Panc1 (cell line): ENCODE data around the gene AATK. TPM values are rescaled to one million over a fixed set of nuclear protein-coding genes. Genes with fewer than 3 reads are reported as not detected.

Experiments used
- ATAC-seq: fragments of 200-7000 bp; cut with Tn5 transposase; 2 replicates; pipeline ENCODE4 v1.9.1; 2020; ENCODE audit warnings: mild to moderate bottlenecking, moderate library complexity
- BruUV-seq: library from RNA; stranded (reverse); fragments of 400-500 nt; replicated peaks from 2 replicates; lab custom pipeline; 2021; lab: Mats Ljungman, UMichigan
- CTCF ChIA-PET: fragments of 300-600 bp; sonication (Branson Sonifier 250); formaldehyde crosslinking; loops from one replicate; lab custom pipeline; 2022; ENCODE audit warnings: antibody characterized with exemption; lab: Charles Lee
- POLR2A ChIA-PET: fragments of 300-600 bp; sonication (Branson Sonifier 250); formaldehyde crosslinking; loops from one replicate; lab custom pipeline; 2022; ENCODE audit warnings: antibody characterized with exemption; lab: Charles Lee
- DNase-seq: peaks from one replicate; pipeline ENCODE4 v3.0.0-alpha.2; 2010; ENCODE audit warnings: low read depth, low spot score
- H3K27ac ChIP-seq: 2 replicates; pipeline ENCODE4 v1.5.1; 2011; ENCODE audit warnings: mild to moderate bottlenecking, low read length, inconsistent platforms
- H3K27me3 ChIP-seq: fragments of 200-500 bp; sonication (Bioruptor generic); 2 replicates; pipeline ENCODE4 v1.6.0; 2014; ENCODE audit warnings: low read length, inconsistent platforms; ENCODE audit not compliant: control insufficient read depth, insufficient read depth
- H3K36me3 ChIP-seq: fragments of 200-500 bp; sonication (Bioruptor generic); 2 replicates; pipeline ENCODE4 v1.5.1; 2014; ENCODE audit warnings: inconsistent platforms, mild to moderate bottlenecking, low read length, moderate library complexity; ENCODE audit not compliant: control insufficient read depth, insufficient read depth
- H3K4me1 ChIP-seq: 2 replicates; pipeline ENCODE4 v1.5.1; 2011; ENCODE audit warnings: inconsistent platforms, mild to moderate bottlenecking, low read length, moderate library complexity; ENCODE audit not compliant: control insufficient read depth, insufficient read depth
- H3K4me3 ChIP-seq, 2 experiments: 2 replicates each; pipeline ENCODE4 v1.5.1; 2011 to 2012; ENCODE audit warnings: low read depth in 2 of 2, low read length in 2 of 2, mild to moderate bottlenecking in 2 of 2, inconsistent platforms in 1 of 2, moderate library complexity in 1 of 2
- H3K9me3 ChIP-seq: fragments of 200-500 bp; sonication (Bioruptor generic); 2 replicates; pipeline ENCODE4 v1.5.1; 2014; ENCODE audit warnings: low read depth, mild to moderate bottlenecking, inconsistent platforms, low read length, moderate library complexity; ENCODE audit not compliant: control insufficient read depth, insufficient read depth
- CTCF ChIP-seq: fragments of 450-650 bp; IDR thresholded peaks from 2 replicates; pipeline ENCODE4 v1.5.1; 2017; ENCODE audit warnings: mild to moderate bottlenecking
- POLR2AphosphoS5 ChIP-seq: IDR thresholded peaks from 2 replicates; pipeline ENCODE4 v1.6.1; 2012; ENCODE audit warnings: mild to moderate bottlenecking, low read depth, low read length, moderate library complexity
- SIN3A ChIP-seq: IDR thresholded peaks from 2 replicates; pipeline ENCODE4 v1.6.1; 2012; ENCODE audit warnings: low read depth, mild to moderate bottlenecking, low read length, moderate library complexity, borderline replicate concordance; ENCODE audit not compliant: insufficient read depth
- TCF7L2 ChIP-seq: IDR thresholded peaks from 2 replicates; pipeline ENCODE4 v1.6.1; 2011; ENCODE audit warnings: mild to moderate bottlenecking, low read depth, low read length, inconsistent platforms
- in situ Hi-C: cut with HindIII; loops from 2 replicates; pipeline ENCODE4 v1.10.0; 2016; ENCODE audit warnings: low sequenced_read_pairs, low pct_unique_long_range_greater_than_20kb
- intact Hi-C: fragments of 100-400 bp; cut with micrococcal nuclease; formaldehyde crosslinking; loops from one replicate; pipeline ENCODE4 v1.10.0; 2022; ENCODE audit not compliant: unreplicated experiment
- total RNA-seq: library from RNA; stranded (reverse); gene quantifications from one replicate; pipeline ENCODE4 v1.2.1, GENCODE V29; 2021; ENCODE audit not compliant: unreplicated experiment
- TF ChIP-seq, protein P1 (sequence below), 2 experiments: IDR thresholded peaks; 2 replicates each; pipeline ENCODE4 v1.6.1; 2011 to 2012; ENCODE audit warnings: low read depth in 2 of 2, control low read depth in 1 of 2, low read length in 1 of 2, mild to moderate bottlenecking in 1 of 2, moderate library complexity in 1 of 2; ENCODE audit not compliant: insufficient read depth in 1 of 2

Gene AATK
- total RNA-seq, 1 experiment from 2014 or later, result 3.7 TPM

DNA sequence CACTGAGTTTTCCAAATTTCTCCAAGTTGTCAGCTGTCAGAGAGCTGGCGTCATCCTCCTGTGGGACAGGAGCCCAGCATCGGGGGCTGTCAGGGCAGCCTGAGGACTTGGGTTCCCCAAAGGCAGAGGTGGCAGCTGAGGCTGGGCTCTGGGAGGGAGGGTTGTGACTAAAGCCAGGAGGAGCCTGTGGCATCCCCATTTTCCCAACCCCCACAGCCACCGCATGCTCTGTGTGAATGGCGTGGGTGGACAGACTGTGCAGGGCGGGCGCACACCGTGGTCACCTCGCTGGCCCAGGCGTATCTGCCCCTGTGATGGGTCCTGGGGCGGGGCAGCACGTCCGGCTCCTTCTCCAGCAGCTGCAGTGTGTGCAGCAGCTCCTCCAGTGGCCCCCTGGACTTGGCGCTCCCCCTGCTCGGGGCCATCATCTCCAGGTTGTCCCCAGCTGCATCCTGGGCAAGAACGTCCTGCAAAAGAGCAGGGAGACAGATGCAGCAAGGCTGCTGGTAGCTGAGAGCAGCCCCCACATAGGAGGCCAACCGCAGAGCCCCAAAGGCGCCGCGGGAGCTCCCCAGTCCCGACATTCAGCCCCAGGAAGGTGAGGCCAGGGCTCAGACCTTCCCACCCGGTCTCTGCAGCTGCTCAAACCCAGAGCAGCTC, 31.9 kb upstream of the AATK start:
- H3K9me3 ChIP-seq, result no peaks in the 10 kb centered on the region
- BruUV-seq, result no TSS peak
- H3K27me3 ChIP-seq, result no peaks in the 10 kb centered on the region
- no peak overlapping the region for H3K27ac ChIP-seq
- ChIA-PET CTCF (interaction anchor here (0.5 kb wide), 1 partner anchor 11 kb away, joined by 3 read pairs; no protein-coding TSS in a partner anchor), POLR2A (interaction anchor here (0.5 kb wide), 1 partner anchor 25 kb away, joined by 4 read pairs; the partner anchor contains the start of gene CEP131)
- DNase-seq (no peak), ATAC-seq (no peak)
- TF ChIP-seq SIN3A, result no peak
- TF ChIP-seq, protein P1, sequence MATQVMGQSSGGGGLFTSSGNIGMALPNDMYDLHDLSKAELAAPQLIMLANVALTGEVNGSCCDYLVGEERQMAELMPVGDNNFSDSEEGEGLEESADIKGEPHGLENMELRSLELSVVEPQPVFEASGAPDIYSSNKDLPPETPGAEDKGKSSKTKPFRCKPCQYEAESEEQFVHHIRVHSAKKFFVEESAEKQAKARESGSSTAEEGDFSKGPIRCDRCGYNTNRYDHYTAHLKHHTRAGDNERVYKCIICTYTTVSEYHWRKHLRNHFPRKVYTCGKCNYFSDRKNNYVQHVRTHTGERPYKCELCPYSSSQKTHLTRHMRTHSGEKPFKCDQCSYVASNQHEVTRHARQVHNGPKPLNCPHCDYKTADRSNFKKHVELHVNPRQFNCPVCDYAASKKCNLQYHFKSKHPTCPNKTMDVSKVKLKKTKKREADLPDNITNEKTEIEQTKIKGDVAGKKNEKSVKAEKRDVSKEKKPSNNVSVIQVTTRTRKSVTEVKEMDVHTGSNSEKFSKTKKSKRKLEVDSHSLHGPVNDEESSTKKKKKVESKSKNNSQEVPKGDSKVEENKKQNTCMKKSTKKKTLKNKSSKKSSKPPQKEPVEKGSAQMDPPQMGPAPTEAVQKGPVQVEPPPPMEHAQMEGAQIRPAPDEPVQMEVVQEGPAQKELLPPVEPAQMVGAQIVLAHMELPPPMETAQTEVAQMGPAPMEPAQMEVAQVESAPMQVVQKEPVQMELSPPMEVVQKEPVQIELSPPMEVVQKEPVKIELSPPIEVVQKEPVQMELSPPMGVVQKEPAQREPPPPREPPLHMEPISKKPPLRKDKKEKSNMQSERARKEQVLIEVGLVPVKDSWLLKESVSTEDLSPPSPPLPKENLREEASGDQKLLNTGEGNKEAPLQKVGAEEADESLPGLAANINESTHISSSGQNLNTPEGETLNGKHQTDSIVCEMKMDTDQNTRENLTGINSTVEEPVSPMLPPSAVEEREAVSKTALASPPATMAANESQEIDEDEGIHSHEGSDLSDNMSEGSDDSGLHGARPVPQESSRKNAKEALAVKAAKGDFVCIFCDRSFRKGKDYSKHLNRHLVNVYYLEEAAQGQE (IDR thresholded peaks at IDR 0.05; ENCODE audit: insufficient read depth in 1 of 2, low read depth in 2 of 2, low read length in 1 of 2), result no peak
- no peak for TF ChIP-seq TCF7L2
- TF ChIP-seq CTCF, result no peak
- no peak for TF ChIP-seq POLR2AphosphoS5
- in situ Hi-C loops, result no loop called here
- H3K4me1 ChIP-seq, result no peaks in the 10 kb centered on the region
- H3K4me3 ChIP-seq, result no peak overlapping the region
- no peaks in the 10 kb centered on the region for H3K36me3 ChIP-seq
- intact Hi-C loops, result no loop called here

- in situ Hi-C loops, result no loop called here
- BruUV-seq, result no TSS peak
- ChIA-PET CTCF (no interaction called here), POLR2A (no interaction called here)
- intact Hi-C loops, result no loop called here
- no peak for TF ChIP-seq CTCF
- ATAC-seq, result no peak
- no peak overlapping the region for H3K27ac ChIP-seq
- H3K36me3 ChIP-seq, result no peaks in the 10 kb centered on the region
- no peaks in the 10 kb centered on the region for H3K27me3 ChIP-seq
- H3K4me1 ChIP-seq, result no peaks in the 10 kb centered on the region
- no peak overlapping the region for H3K4me3 ChIP-seq
- no peaks in the 10 kb centered on the region for H3K9me3 ChIP-seq
- no peak for DNase-seq
Measured at GRCh38 chr17:81197409-81197795, 31.4 kb upstream of the AATK start.
